AG04449 (cell line): ENCODE data around the gene TRIOBP.

Source experiments
- CTCF ChIA-PET: fragments of 350-600 bp; formaldehyde crosslinking; extraction: SDS; loops from one replicate; lab custom pipeline; 2021; ENCODE audit warnings: antibody characterized with exemption; lab: Yijun Ruan, JAX
- POLR2A ChIA-PET: fragments of 400-600, 350-600 bp; formaldehyde crosslinking; extraction: SDS; loops from one replicate; lab custom pipeline; 2020; ENCODE audit warnings: antibody characterized with exemption, inconsistent platforms; lab: Yijun Ruan, JAX
- DNase-seq: peaks from one replicate; pipeline ENCODE4 v3.0.0-alpha.2; 2010; ENCODE audit warnings: low read depth, low spot score
- H3K4me3 ChIP-seq: 2 replicates; pipeline ENCODE4 v1.5.1; 2011; ENCODE audit warnings: low read depth, mild to moderate bottlenecking, control low read depth, low read length
- TF ChIP-seq, protein P1 (sequence below): IDR thresholded peaks from one replicate; pipeline ENCODE4 v1.5.1; 2011; ENCODE audit warnings: mild to moderate bottlenecking, moderate library complexity, low read length, control low read depth, inconsistent platforms; ENCODE audit not compliant: insufficient read depth; ENCODE audit errors: missing control alignments

TRIOBP gene

DNA sequence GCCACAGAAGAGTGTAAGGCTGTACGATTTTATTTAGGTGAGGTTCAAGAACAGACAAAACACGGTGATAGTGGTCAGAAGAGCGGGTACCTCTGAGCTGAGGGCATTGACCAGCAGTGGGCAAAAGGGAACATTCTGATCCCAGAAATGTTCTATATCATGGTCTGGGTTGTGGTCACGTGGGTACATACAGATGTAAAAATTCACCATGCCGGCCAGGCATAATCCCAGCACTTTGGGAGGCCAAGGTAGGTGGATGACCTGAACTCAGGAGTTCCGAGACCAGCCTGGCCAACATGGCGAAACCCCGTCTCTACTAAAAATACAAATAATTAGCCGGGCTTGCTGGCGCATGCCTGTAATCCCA lies 79.8 kb downstream of the TRIOBP start:
- DNase-seq = no peak
- TF ChIP-seq, protein P1, sequence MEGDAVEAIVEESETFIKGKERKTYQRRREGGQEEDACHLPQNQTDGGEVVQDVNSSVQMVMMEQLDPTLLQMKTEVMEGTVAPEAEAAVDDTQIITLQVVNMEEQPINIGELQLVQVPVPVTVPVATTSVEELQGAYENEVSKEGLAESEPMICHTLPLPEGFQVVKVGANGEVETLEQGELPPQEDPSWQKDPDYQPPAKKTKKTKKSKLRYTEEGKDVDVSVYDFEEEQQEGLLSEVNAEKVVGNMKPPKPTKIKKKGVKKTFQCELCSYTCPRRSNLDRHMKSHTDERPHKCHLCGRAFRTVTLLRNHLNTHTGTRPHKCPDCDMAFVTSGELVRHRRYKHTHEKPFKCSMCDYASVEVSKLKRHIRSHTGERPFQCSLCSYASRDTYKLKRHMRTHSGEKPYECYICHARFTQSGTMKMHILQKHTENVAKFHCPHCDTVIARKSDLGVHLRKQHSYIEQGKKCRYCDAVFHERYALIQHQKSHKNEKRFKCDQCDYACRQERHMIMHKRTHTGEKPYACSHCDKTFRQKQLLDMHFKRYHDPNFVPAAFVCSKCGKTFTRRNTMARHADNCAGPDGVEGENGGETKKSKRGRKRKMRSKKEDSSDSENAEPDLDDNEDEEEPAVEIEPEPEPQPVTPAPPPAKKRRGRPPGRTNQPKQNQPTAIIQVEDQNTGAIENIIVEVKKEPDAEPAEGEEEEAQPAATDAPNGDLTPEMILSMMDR = no peak
- CTCF ChIA-PET = interaction anchor here (0.8 to 4.5 kb wide), 6 partner anchors 8 to 169 kb away, joined by 3 to 13 read pairs (median 4); partner anchors contain the start of gene GGA1
- POLR2A ChIA-PET = interaction anchor here (0.5 to 1.0 kb wide), 3 partner anchors 19 to 46 kb away, joined by 3 to 5 read pairs (median 4); a partner anchor contains a TSS
- H3K4me3 ChIP-seq = no peak overlapping the region

DNA sequence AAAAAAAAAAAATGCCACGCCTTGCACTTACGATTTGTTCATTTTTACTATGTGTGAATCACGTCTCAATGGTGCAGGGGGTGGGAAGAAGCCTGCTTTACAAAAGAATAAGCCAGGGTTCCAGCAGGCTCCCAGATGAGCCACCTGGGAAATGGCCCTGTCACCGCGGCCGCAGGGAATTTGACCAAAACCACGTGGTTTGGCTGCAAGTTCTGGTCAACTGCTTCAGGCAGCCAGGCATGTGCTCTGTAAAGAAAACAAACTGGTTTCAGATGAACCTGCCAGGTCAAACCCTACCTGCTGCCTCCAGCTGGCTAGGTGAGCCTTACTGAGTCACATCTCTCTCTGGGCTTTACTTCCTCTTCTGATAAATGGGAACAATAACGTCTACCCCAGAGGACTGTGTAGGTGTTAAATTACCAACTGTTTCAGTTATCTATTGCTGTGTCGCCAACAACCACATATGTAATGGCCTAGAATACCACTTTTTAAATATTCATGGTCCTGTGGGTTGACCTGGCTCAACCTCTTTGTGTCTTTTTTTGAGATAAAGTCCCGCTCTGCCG lies 80.4 kb downstream of the TRIOBP start:
- POLR2A ChIA-PET = interaction anchor here (0.5 to 1.0 kb wide), 2 partner anchors 20 to 47 kb away, joined by 4 to 5 read pairs; no protein-coding TSS in a partner anchor
- CTCF ChIA-PET = interaction anchor here (1.4 to 4.5 kb wide), 5 partner anchors 9 to 169 kb away, joined by 3 to 13 read pairs (median 4); partner anchors contain the start of gene GGA1
- TF ChIP-seq, protein P1 = no peak
- H3K4me3 ChIP-seq = no peak overlapping the region
- DNase-seq = no peak

DNA sequence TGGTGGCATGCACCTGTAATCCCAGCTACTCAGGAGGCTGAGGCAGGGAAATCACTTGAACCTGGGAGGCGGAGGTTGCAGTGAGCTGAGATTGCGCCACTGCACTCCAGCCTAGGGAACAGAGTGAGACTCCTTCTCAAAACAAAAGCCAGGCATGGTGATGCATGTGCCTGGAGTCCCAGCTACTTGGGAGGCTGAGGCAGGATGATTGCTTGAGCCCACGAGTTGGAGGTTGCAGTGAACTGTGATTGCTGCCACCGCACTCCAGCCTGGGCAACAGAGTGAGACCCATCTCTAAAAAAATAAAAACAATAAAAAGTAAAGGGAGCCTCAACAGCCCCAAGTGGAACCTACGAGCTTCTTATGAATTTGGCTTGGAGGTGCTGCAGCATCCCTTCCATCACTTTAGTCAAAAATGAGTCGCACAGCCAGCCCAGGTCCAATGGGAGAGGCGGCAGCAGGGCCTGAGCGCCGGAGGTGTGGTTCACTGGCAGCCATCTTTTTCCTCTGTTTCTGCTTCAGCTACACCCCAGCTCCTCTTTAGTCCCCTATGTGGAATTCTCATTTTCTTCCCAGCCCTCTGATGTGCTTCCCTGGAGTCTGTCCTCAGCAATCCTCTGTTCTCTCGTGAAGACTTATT lies 81.6 kb downstream of the TRIOBP start:
- POLR2A ChIA-PET = no interaction called here

DNA sequence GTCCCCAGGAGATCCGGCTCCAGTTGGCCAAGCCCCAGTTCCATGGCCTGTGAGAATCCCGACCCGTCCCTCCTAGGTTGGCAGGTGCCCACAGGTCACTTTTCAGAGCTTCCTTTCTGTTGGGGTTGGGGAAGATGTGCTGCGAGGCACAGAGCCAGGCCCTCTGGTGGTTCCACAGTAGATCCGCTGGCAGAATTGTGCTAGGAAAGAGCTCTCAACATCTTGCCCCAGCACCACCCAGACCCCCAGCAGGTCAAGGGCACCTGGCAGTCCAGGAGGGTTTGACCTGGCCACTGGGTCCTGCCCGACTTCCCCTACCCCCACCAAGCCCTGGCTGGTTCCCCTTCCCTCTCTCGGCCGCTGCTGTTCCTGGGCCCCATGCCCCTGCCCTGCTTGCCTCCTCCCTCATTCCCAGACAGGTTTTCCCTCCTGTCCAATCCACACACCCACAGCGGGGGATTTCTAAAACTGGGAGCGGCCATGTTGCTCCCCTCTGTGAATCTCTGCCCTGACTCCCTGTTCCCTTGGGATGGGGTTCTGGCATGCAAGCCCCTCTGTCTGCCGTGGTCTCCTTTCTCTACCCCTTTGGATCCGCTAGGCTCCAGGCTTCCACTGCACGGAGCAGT lies 84.7 kb downstream of the TRIOBP start:
- POLR2A ChIA-PET = no interaction called here
- H3K4me3 ChIP-seq = no peak overlapping the region
- CTCF ChIA-PET = interaction anchor here (0.6 to 4.4 kb wide), 11 partner anchors 10 to 189 kb away, joined by 3 to 31 read pairs (median 5); no protein-coding TSS in a partner anchor
- DNase-seq = no peak
- TF ChIP-seq, protein P1 = peak; percentile 33

More for the DNA sequence above, 81.6 kb downstream of the TRIOBP start:
- CTCF ChIA-PET = interaction anchor here (0.7 to 4.5 kb wide), 4 partner anchors 10 to 174 kb away, joined by 3 to 13 read pairs (median 4); no protein-coding TSS in a partner anchor
- H3K4me3 ChIP-seq = no peak overlapping the region
- TF ChIP-seq, protein P1 = no peak
- DNase-seq = no peak

DNA sequence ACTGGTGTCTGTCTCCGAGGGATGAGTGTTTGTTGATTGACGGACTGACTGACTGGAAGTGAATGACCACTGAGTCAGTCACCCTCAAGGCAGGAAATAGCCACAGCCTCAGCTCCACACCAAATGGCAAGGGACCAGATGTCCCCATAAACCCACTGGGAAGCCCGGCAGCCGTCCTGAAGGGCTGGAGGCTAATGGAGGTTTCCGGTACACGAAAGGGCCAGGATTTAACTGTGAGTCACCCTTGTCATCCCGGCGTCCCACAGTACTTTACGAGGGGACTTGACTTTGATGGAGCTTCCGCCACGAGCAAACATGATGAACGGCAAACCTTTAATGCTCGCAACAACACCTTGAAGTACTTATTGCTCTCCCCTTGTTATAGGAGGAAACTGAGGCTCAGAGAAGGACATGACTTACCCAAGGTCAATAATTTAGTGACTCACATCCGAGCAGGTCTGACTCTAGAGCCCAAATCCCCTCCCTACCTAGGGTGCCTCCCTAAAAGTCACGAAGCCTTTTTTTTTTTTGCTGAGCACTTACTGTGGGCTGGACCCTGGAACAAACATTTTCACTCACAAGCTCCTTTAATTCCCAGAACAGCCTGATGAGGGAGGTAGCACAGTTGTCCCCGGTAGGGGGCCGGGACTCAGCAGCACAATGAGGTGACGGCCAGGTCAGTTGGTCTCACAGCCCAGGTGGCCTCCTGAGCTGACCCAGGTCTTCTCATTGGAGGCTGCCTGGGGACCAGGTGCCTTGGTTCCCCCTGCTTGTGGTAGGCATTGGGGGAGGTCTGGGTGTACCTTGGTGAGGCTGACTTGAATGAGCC lies 85.7 kb downstream of the TRIOBP start:
- TF ChIP-seq, protein P1 = no peak
- H3K4me3 ChIP-seq = no peak overlapping the region
- DNase-seq = no peak
- POLR2A ChIA-PET = interaction anchor here (1.3 to 1.6 kb wide), 3 partner anchors 10 to 30 kb away, joined by 3 to 4 read pairs (median 4); partner anchors contain the start of gene GCAT
- CTCF ChIA-PET = interaction anchor here (0.6 to 4.4 kb wide), 8 partner anchors 10 to 190 kb away, joined by 3 to 31 read pairs (median 5); no protein-coding TSS in a partner anchor
